Measurements from ENCODE around the gene CNNM1. TPM values are rescaled to one million over a fixed set of nuclear protein-coding genes. Genes with fewer than 3 reads are reported as not detected.
A peak's percentile ranks its signal among the peaks of the same experiment; 100 is the strongest.

The CNNM1 gene
- total RNA-seq, 6 donors from 2014 or later = 0.40 to 1.1 (median 0.69) TPM; not detected in 1

DNA sequence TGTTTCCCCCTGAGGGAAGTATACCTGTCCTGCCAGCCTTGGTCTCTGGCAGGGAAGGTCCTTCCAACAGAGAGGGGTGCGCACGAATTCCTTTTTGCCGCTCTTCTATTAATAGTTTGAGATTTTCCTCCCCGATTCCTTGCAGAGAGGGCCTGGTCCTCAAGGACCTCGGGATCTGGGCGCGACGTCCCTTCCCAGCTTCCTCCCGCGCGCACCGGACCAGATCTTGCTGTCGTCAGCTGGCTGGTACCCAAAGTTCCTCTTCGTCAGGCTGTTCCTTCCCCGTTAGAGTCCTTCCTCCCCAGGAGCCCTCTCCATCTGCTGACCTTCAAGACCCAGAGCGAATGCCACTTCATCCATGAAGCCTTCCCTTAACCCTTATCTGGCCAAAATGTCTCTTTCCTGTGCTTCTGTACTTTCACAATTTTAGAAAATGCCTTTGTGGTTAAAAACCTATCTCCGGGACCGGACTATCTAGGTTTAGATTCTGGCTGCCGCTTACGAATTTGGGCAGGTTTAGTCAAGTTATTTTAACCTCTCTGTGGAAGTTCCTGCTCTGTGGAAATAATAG, 102.1 kb downstream of the CNNM1 start:
- Histone ChIP-seq H3K27me3 (no peaks in the 10 kb centered on the region), H3K36me3 (peaks cover 0 to 10% (median 0%) of the 10 kb centered on the region in 4 donors), H3K4me3 (peak overlapping the region; percentile 56 to 88 (median 72)), H3K9me3 (no peaks in the 10 kb centered on the region), H3K4me1 (peaks cover 11 to 21% (median 16%) of the 10 kb centered on the region in 4 donors), H3K27ac (peak overlapping the region; percentile 81 to 93 (median 92))
- TF ChIP-seq, protein P1, sequence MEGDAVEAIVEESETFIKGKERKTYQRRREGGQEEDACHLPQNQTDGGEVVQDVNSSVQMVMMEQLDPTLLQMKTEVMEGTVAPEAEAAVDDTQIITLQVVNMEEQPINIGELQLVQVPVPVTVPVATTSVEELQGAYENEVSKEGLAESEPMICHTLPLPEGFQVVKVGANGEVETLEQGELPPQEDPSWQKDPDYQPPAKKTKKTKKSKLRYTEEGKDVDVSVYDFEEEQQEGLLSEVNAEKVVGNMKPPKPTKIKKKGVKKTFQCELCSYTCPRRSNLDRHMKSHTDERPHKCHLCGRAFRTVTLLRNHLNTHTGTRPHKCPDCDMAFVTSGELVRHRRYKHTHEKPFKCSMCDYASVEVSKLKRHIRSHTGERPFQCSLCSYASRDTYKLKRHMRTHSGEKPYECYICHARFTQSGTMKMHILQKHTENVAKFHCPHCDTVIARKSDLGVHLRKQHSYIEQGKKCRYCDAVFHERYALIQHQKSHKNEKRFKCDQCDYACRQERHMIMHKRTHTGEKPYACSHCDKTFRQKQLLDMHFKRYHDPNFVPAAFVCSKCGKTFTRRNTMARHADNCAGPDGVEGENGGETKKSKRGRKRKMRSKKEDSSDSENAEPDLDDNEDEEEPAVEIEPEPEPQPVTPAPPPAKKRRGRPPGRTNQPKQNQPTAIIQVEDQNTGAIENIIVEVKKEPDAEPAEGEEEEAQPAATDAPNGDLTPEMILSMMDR (IDR thresholded peaks at IDR 0.05) = no peak
- TF ChIP-seq EP300 (IDR thresholded peaks at IDR 0.05) = no peak
- WGBS, 2 donors = 1 to 3% methylated on average over 20 of the region's 20 CpGs
- DNase-seq (peak in 1 of 2 donors; percentile 86), ATAC-seq (ENCODE audit: low FRiP score in 2 of 2) (peak; percentile 64 to 81)

DNA sequence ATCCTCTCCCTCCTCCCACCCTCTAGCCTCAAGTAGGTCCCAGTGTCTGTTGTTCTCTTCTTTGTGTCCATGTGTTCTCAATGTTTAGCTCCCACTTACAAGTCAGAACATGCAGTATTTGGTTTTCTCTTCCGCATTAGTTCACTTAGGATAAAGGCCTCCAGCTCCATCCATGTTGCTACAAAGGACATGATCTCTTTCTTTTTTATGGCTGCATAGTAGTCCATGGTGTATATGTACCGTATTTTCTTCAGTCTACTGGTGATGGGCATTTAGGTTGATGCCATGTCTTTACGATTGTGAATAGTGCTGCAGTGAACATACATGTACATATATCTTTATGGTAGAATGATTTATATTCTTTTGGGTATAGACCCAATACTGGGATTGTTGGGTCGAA, 102.9 kb downstream of the CNNM1 start:
- 98 to 99% methylated on average over 4 of the region's 4 CpGs for WGBS, 2 donors
- H3K4me1 ChIP-seq = peaks cover 12 to 23% (median 17%) of the 10 kb centered on the region in 4 donors
- H3K4me3 ChIP-seq = peak overlapping the region in 2 of 4 donors; percentile 74 to 88
- peaks cover 0 to 10% (median 0%) of the 10 kb centered on the region in 4 donors for H3K36me3 ChIP-seq
- no peaks in the 10 kb centered on the region for H3K27me3 ChIP-seq
- no peak overlapping the region for H3K27ac ChIP-seq
- H3K9me3 ChIP-seq = no peaks in the 10 kb centered on the region
- ATAC-seq (ENCODE audit: low FRiP score in 2 of 2) (no peak), DNase-seq (no peak)
- TF ChIP-seq POLR2AphosphoS5 (IDR thresholded peaks at IDR 0.05) (no peak), POLR2A (IDR thresholded peaks at IDR 0.05) (no peak), EP300 (IDR thresholded peaks at IDR 0.05) (no peak)
- TF ChIP-seq, protein P1 (IDR thresholded peaks at IDR 0.05) = no peak

DNA sequence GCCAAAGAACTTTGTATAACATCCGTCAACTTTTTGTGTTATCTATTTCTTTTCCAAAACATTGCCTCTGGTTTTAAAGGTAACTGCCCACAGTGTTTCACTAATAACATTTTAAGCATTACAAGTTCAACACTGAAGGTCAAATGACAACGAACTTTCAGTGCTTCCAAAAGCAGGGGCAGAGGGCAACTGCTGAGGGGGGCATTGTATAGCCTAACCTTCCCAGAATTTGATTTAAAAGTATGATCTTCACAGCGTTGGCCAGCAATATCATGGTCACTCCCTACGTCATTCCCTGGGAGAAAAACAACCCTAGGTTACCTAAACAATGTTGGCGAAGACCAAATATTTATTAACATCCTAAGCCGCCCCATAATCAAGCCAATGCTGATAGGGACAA, 103.7 kb downstream of the CNNM1 start:
- Histone ChIP-seq H3K4me3 (no peak overlapping the region), H3K9me3 (no peaks in the 10 kb centered on the region), H3K4me1 (peaks cover 12 to 23% (median 17%) of the 10 kb centered on the region in 4 donors), H3K27me3 (no peaks in the 10 kb centered on the region), H3K36me3 (peaks cover 0 to 10% (median 1%) of the 10 kb centered on the region in 4 donors), H3K27ac (no peak overlapping the region)
- TF ChIP-seq, protein P1 (IDR thresholded peaks at IDR 0.05) = no peak
- no peak for TF ChIP-seq POLR2A (IDR thresholded peaks at IDR 0.05)
- no peak for TF ChIP-seq EP300 (IDR thresholded peaks at IDR 0.05)
- no peak for TF ChIP-seq POLR2AphosphoS5 (IDR thresholded peaks at IDR 0.05)
- ATAC-seq (ENCODE audit: low FRiP score in 2 of 2) (no peak), DNase-seq (no peak)
- whole genome bisulfite sequencing, 2 donors = 92% methylated on average over 6 of the region's 6 CpGs

DNA sequence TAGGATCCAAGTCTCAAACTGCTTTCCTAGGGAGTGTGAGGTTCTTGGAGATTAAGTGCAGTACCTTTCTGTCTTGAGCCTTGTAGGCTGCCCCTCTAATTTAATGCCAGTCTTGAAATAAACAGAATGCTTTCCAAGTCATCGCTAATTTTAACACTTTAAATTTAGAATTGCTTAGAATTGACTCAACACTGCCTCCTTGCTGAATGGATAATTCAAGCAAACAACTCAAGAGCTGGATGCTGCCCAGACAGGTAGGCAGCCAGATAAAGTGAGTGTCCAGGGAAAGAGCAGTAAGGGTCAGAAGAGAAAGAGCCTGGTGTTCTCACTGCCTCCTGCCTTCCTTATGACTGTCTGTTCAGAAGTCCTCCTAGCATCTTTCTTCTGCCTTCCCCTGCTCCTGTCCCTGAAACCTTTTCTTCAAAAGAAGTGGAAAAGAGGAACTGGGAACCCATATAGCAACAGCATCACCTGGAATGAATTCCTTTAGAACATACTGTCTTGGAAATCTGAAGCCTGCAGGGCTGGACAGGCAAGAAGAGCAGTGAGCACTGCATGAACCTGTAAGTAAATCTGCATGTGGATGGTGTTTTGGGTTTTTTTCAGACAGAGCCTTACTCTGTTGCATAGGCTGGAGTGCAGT, 104.3 kb downstream of the CNNM1 start:
- peaks cover 0 to 10% (median 2%) of the 10 kb centered on the region in 4 donors for H3K36me3 ChIP-seq
- H3K27me3 ChIP-seq = no peaks in the 10 kb centered on the region
- no peak overlapping the region for H3K4me3 ChIP-seq
- H3K9me3 ChIP-seq = no peaks in the 10 kb centered on the region
- peaks cover 12 to 23% (median 17%) of the 10 kb centered on the region in 4 donors for H3K4me1 ChIP-seq
- no peak for DNase-seq
- no peak for ATAC-seq (ENCODE audit: low FRiP score in 2 of 2)
- WGBS, 2 donors = 0 to 8% methylated on average over 1 of the region's 1 CpG
- TF ChIP-seq POLR2A (IDR thresholded peaks at IDR 0.05) = no peak
- TF ChIP-seq EP300 (IDR thresholded peaks at IDR 0.05) = no peak
- no peak for TF ChIP-seq POLR2AphosphoS5 (IDR thresholded peaks at IDR 0.05)
- TF ChIP-seq, protein P1 (IDR thresholded peaks at IDR 0.05) = peak in 1 of 6 experiments; percentile 6
- H3K27ac ChIP-seq = no peak overlapping the region
